GM23338 (cell line): ENCODE data around the gene EGFL8. TPM values are rescaled to one million over a fixed set of nuclear protein-coding genes. Genes with fewer than 3 reads are reported as not detected.

Source experiments
- ATAC-seq: fragments of 200-7000 bp; cut with Tn5 transposase; 3 replicates; pipeline ENCODE4 v1.9.1; 2020
- DNase-seq: peaks from one replicate; pipeline ENCODE4 v3.0.0-alpha.2; 2015; ENCODE audit warnings: low spot score
- H2AFZ ChIP-seq: fragments of 200-600 bp; sonication (generic); 2 replicates; pipeline ENCODE4 v1.8.0; 2016; ENCODE audit warnings: antibody characterized with exemption, mild to moderate bottlenecking, moderate library complexity
- H3F3A ChIP-seq: fragments of 200-600 bp; sonication (generic); replicated peaks from 2 replicates; pipeline ENCODE4 v1.8.0; 2017; ENCODE audit warnings: antibody characterized with exemption, mixed run types, low read depth
- H3K27ac ChIP-seq: fragments of 200-600 bp; sonication (generic); 2 replicates; pipeline ENCODE4 v1.6.1; 2016; ENCODE audit warnings: low read depth
- H3K27me3 ChIP-seq: fragments of 200-600 bp; sonication (generic); 2 replicates; pipeline ENCODE4 v1.8.0; 2016; ENCODE audit warnings: mild to moderate bottlenecking, mixed run types, moderate library complexity; ENCODE audit not compliant: insufficient read depth
- H3K36me3 ChIP-seq: fragments of 200-600 bp; sonication (generic); 2 replicates; pipeline ENCODE4 v1.8.0; 2016; ENCODE audit warnings: mild to moderate bottlenecking; ENCODE audit not compliant: insufficient read depth
- H3K4me1 ChIP-seq: fragments of 200-600 bp; sonication (generic); 2 replicates; pipeline ENCODE4 v1.8.0; 2016; ENCODE audit warnings: mild to moderate bottlenecking, moderate library complexity; ENCODE audit not compliant: insufficient read depth
- H3K4me2 ChIP-seq: fragments of 200-600 bp; sonication (generic); 2 replicates; pipeline ENCODE4 v1.7.1; 2017; ENCODE audit warnings: mixed run types
- H3K4me3 ChIP-seq: fragments of 200-600 bp; sonication (generic); 2 replicates; pipeline ENCODE4 v1.6.1; 2016; ENCODE audit warnings: mixed run types
- H3K79me2 ChIP-seq: fragments of 200-600 bp; sonication (generic); replicated peaks from 2 replicates; pipeline ENCODE4 v1.8.0; 2017; ENCODE audit warnings: mild to moderate bottlenecking; ENCODE audit not compliant: insufficient read depth
- H3K9me2 ChIP-seq: fragments of 200-600 bp; sonication (generic); 2 replicates; pipeline ENCODE4 v1.8.0; 2017; ENCODE audit not compliant: insufficient read depth
- H4K20me1 ChIP-seq: fragments of 200-600 bp; sonication (generic); replicated peaks from 2 replicates; pipeline ENCODE4 v1.8.0; 2017; ENCODE audit warnings: mild to moderate bottlenecking; ENCODE audit not compliant: insufficient read depth
- H3K27ac Mint-ChIP-seq: 2 replicates; pipeline ENCODE4 v1.8.0; 2020; ENCODE audit warnings: inconsistent platforms, mild to moderate bottlenecking, moderate library complexity, mixed read lengths
- H3K27me3 Mint-ChIP-seq: 3 replicates; pipeline ENCODE4 v1.8.0; 2022; ENCODE audit warnings: low read depth, mild to moderate bottlenecking, moderate library complexity, mixed read lengths, inconsistent platforms; ENCODE audit not compliant: insufficient read depth, poor library complexity
- H3K36me3 Mint-ChIP-seq: 3 replicates; pipeline ENCODE4 v1.8.0; 2021; ENCODE audit warnings: low read depth, mild to moderate bottlenecking, inconsistent platforms, moderate library complexity, mixed read lengths
- H3K4me1 Mint-ChIP-seq: 3 replicates; pipeline ENCODE4 v1.8.0; 2020; ENCODE audit warnings: mild to moderate bottlenecking, inconsistent platforms, mixed read lengths
- H3K4me3 Mint-ChIP-seq: 3 replicates; pipeline ENCODE4 v1.8.0; 2021; ENCODE audit warnings: moderate library complexity, mild to moderate bottlenecking, inconsistent platforms, mixed read lengths
- H3K9me3 Mint-ChIP-seq: 3 replicates; pipeline ENCODE4 v1.8.0; 2020; ENCODE audit warnings: moderate library complexity, mild to moderate bottlenecking, inconsistent platforms, mixed read lengths
- CREB1 ChIP-seq: fragments of 250-450 bp; sonication (Bioruptor Pico); IDR thresholded peaks from 2 replicates; pipeline ENCODE4 v1.5.0; 2020; ENCODE audit warnings: low read depth, mild to moderate bottlenecking, moderate library complexity
- EZH2 ChIP-seq: fragments of 200-600 bp; sonication (generic); IDR thresholded peaks from one replicate; pipeline ENCODE4 v1.8.0; 2017; ENCODE audit warnings: antibody characterized with exemption, mild to moderate bottlenecking, low read depth; ENCODE audit not compliant: unreplicated experiment
- EZH2phosphoT487 ChIP-seq: fragments of 200-600 bp; sonication (generic); IDR thresholded peaks from one replicate; pipeline ENCODE4 v1.8.1; 2018; ENCODE audit warnings: antibody characterized with exemption; ENCODE audit not compliant: unreplicated experiment
- JUNB ChIP-seq: IDR thresholded peaks from one replicate; pipeline ENCODE4 v1.6.1; 2016; ENCODE audit warnings: antibody characterized with exemption; ENCODE audit not compliant: unreplicated experiment
- NANOG ChIP-seq: IDR thresholded peaks from 2 replicates; pipeline ENCODE4 v1.6.1; 2016; ENCODE audit warnings: antibody characterized with exemption, borderline replicate concordance
- POLR2AphosphoS5 ChIP-seq: IDR thresholded peaks from 2 replicates; pipeline ENCODE4 v1.6.1; 2016; ENCODE audit warnings: antibody characterized with exemption, low read depth
- STAT1 ChIP-seq: IDR thresholded peaks from one replicate; pipeline ENCODE4 v1.6.1; 2016; ENCODE audit warnings: antibody characterized with exemption; ENCODE audit not compliant: unreplicated experiment
- ZNF114 ChIP-seq: fragments of 250-450 bp; sonication (Bioruptor Pico); IDR thresholded peaks from 2 replicates; pipeline ENCODE4 v1.5.0; 2020; ENCODE audit warnings: mild to moderate bottlenecking, moderate library complexity
- ZNF331 ChIP-seq: fragments of 250-450 bp; sonication (Bioruptor Pico); IDR thresholded peaks from 2 replicates; pipeline ENCODE4 v1.5.0; 2020; ENCODE audit warnings: low read depth, mild to moderate bottlenecking, moderate library complexity
- polyA plus RNA-seq: library from polyadenylated mRNA; unstranded; fragments of >200 nt; fragmentation: Nextera tagmentation; extraction: Ambion mirVana; gene quantifications from 2 replicates; pipeline ENCODE4 v1.2.1, GENCODE V29; 2016
- total RNA-seq: library from RNA; depleted of rRNA; stranded (reverse); fragments of >200 nt; shearing (Covaris generic); gene quantifications from 2 replicates; pipeline ENCODE4 v1.2.3, GENCODE V29; 2014
- TF ChIP-seq, protein P1 (sequence below), 2 experiments: fragments of 200-600 bp in 1 of 2; sonication (generic) in 1 of 2; conservative IDR thresholded peaks; 2 replicates each; pipeline versions ENCODE4 v1.5.1 to v1.6.1; 2016 to 2017; ENCODE audit warnings: antibody characterized with exemption in 2 of 2, low read depth in 2 of 2, mild to moderate bottlenecking in 2 of 2, moderate library complexity in 1 of 2
- TF ChIP-seq, protein P2 (sequence below): fragments of 250-450 bp; sonication (Bioruptor Pico); IDR thresholded peaks from 2 replicates; pipeline ENCODE4 v1.5.0; 2020; ENCODE audit warnings: mild to moderate bottlenecking, moderate library complexity
- TF ChIP-seq, protein P3 (sequence below): IDR thresholded peaks from one replicate; pipeline ENCODE4 v1.6.1; 2018; ENCODE audit warnings: antibody characterized with exemption; ENCODE audit not compliant: unreplicated experiment

EGFL8 gene
- total and polyA plus RNA-seq, 2 experiments from 2014 or later = 6.1 to 7.4 TPM

DNA sequence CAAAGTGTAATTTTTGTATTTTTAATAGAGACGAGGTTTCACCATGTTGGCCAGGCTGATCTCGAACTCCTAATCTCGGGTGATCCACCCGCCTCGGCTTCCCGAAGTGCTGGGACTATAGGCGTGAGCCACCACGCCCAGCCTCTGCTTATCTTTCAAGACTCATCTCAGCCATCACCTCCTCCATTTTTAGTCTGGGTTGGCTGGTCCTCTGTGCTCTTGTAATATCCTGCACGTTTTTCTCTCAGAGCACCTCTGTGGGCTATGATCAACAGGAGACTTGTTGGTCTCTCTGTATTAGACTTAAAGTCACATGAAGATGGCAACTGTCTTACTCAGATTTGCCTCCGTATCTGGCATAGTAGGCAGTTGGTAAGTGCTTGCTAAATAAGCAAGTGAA is 51.9 kb downstream of the EGFL8 start:
- ATAC-seq = no peak
- Mint-ChIP-seq H3K27ac (no peak overlapping the region), H3K9me3 (no peaks in the 10 kb centered on the region; the same call in 2 of the 3 replicates), H3K4me1 (no peaks in the 10 kb centered on the region), H3K27me3 (peaks cover 6% of the 10 kb centered on the region), H3K36me3 (no peaks in the 10 kb centered on the region), H3K4me3 (no peak overlapping the region)
- no peaks in the 10 kb centered on the region for H3K36me3 ChIP-seq
- 0 out of 2 replicates have a peak, but pooled peaks cover 3% of the 10 kb centered on the region for H3K9me2 ChIP-seq
- no peak for DNase-seq
- H3F3A ChIP-seq = no peaks in the 10 kb centered on the region
- no peaks in the 10 kb centered on the region for H3K79me2 ChIP-seq
- H3K4me1 ChIP-seq = no peaks in the 10 kb centered on the region
- H3K4me3 ChIP-seq = no peak overlapping the region
- H3K27ac ChIP-seq = no peak overlapping the region
- no peaks in the 10 kb centered on the region for H4K20me1 ChIP-seq
- no peaks in the 10 kb centered on the region for H3K27me3 ChIP-seq
- H2AFZ ChIP-seq = no peak overlapping the region
- no peak overlapping the region for H3K4me2 ChIP-seq
- no peak for TF ChIP-seq NANOG
- TF ChIP-seq ZNF114 (CRISPR knock-in tag) = no peak
- no peak for TF ChIP-seq ZNF331 (CRISPR knock-in tag)
- TF ChIP-seq JUNB = no peak
- TF ChIP-seq, protein P1, sequence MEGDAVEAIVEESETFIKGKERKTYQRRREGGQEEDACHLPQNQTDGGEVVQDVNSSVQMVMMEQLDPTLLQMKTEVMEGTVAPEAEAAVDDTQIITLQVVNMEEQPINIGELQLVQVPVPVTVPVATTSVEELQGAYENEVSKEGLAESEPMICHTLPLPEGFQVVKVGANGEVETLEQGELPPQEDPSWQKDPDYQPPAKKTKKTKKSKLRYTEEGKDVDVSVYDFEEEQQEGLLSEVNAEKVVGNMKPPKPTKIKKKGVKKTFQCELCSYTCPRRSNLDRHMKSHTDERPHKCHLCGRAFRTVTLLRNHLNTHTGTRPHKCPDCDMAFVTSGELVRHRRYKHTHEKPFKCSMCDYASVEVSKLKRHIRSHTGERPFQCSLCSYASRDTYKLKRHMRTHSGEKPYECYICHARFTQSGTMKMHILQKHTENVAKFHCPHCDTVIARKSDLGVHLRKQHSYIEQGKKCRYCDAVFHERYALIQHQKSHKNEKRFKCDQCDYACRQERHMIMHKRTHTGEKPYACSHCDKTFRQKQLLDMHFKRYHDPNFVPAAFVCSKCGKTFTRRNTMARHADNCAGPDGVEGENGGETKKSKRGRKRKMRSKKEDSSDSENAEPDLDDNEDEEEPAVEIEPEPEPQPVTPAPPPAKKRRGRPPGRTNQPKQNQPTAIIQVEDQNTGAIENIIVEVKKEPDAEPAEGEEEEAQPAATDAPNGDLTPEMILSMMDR (conservative IDR thresholded peaks at IDR 0.05; ENCODE audit: low read depth in 2 of 2) = no peak
- no peak for TF ChIP-seq STAT1
- TF ChIP-seq, protein P2, sequence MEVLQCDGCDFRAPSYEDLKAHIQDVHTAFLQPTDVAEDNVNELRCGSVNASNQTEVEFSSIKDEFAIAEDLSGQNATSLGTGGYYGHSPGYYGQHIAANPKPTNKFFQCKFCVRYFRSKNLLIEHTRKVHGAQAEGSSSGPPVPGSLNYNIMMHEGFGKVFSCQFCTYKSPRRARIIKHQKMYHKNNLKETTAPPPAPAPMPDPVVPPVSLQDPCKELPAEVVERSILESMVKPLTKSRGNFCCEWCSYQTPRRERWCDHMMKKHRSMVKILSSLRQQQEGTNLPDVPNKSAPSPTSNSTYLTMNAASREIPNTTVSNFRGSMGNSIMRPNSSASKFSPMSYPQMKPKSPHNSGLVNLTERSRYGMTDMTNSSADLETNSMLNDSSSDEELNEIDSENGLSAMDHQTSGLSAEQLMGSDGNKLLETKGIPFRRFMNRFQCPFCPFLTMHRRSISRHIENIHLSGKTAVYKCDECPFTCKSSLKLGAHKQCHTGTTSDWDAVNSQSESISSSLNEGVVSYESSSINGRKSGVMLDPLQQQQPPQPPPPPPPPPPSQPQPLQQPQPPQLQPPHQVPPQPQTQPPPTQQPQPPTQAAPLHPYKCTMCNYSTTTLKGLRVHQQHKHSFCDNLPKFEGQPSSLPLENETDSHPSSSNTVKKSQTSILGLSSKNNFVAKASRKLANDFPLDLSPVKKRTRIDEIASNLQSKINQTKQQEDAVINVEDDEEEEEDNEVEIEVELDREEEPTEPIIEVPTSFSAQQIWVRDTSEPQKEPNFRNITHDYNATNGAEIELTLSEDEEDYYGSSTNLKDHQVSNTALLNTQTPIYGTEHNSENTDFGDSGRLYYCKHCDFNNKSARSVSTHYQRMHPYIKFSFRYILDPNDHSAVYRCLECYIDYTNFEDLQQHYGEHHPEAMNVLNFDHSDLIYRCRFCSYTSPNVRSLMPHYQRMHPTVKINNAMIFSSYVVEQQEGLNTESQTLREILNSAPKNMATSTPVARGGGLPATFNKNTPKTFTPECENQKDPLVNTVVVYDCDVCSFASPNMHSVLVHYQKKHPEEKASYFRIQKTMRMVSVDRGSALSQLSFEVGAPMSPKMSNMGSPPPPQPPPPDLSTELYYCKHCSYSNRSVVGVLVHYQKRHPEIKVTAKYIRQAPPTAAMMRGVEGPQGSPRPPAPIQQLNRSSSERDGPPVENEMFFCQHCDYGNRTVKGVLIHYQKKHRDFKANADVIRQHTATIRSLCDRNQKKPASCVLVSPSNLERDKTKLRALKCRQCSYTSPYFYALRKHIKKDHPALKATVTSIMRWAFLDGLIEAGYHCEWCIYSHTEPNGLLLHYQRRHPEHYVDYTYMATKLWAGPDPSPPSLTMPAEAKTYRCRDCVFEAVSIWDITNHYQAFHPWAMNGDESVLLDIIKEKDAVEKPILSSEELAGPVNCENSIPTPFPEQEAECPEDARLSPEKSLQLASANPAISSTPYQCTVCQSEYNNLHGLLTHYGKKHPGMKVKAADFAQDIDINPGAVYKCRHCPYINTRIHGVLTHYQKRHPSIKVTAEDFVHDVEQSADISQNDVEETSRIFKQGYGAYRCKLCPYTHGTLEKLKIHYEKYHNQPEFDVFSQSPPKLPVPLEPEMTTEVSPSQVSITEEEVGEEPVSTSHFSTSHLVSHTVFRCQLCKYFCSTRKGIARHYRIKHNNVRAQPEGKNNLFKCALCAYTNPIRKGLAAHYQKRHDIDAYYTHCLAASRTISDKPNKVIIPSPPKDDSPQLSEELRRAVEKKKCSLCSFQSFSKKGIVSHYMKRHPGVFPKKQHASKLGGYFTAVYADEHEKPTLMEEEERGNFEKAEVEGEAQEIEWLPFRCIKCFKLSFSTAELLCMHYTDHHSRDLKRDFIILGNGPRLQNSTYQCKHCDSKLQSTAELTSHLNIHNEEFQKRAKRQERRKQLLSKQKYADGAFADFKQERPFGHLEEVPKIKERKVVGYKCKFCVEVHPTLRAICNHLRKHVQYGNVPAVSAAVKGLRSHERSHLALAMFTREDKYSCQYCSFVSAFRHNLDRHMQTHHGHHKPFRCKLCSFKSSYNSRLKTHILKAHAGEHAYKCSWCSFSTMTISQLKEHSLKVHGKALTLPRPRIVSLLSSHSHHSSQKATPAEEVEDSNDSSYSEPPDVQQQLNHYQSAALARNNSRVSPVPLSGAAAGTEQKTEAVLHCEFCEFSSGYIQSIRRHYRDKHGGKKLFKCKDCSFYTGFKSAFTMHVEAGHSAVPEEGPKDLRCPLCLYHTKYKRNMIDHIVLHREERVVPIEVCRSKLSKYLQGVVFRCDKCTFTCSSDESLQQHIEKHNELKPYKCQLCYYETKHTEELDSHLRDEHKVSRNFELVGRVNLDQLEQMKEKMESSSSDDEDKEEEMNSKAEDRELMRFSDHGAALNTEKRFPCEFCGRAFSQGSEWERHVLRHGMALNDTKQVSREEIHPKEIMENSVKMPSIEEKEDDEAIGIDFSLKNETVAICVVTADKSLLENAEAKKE (CRISPR knock-in tag) = no peak
- TF ChIP-seq POLR2AphosphoS5 = no peak
- no peak for TF ChIP-seq CREB1 (CRISPR knock-in tag)
- no peak for TF ChIP-seq EZH2
- no peak for TF ChIP-seq EZH2phosphoT487
- TF ChIP-seq, protein P3, sequence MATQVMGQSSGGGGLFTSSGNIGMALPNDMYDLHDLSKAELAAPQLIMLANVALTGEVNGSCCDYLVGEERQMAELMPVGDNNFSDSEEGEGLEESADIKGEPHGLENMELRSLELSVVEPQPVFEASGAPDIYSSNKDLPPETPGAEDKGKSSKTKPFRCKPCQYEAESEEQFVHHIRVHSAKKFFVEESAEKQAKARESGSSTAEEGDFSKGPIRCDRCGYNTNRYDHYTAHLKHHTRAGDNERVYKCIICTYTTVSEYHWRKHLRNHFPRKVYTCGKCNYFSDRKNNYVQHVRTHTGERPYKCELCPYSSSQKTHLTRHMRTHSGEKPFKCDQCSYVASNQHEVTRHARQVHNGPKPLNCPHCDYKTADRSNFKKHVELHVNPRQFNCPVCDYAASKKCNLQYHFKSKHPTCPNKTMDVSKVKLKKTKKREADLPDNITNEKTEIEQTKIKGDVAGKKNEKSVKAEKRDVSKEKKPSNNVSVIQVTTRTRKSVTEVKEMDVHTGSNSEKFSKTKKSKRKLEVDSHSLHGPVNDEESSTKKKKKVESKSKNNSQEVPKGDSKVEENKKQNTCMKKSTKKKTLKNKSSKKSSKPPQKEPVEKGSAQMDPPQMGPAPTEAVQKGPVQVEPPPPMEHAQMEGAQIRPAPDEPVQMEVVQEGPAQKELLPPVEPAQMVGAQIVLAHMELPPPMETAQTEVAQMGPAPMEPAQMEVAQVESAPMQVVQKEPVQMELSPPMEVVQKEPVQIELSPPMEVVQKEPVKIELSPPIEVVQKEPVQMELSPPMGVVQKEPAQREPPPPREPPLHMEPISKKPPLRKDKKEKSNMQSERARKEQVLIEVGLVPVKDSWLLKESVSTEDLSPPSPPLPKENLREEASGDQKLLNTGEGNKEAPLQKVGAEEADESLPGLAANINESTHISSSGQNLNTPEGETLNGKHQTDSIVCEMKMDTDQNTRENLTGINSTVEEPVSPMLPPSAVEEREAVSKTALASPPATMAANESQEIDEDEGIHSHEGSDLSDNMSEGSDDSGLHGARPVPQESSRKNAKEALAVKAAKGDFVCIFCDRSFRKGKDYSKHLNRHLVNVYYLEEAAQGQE = no peak
